K562 (cell line): Measurements from ENCODE around the gene SLC25A29. TPM values are rescaled to one million over a fixed set of nuclear protein-coding genes. Genes with fewer than 3 reads are reported as not detected.
A peak's percentile ranks its signal among the peaks of the same experiment; 100 is the strongest.

Experiments
- CTCF ChIP-seq, 3 experiments: IDR thresholded peaks in 2 of 3; conservative IDR thresholded peaks in 1 of 3; 2 replicates each; pipeline ENCODE4 v1.5.1; 2011 to 2012; ENCODE audit warnings: low read length in 3 of 3, mild to moderate bottlenecking in 3 of 3, control low read depth in 2 of 3, improper control_type of control experiment in 1 of 3, inconsistent platforms in 1 of 3, low read depth in 1 of 3, mixed read lengths in 1 of 3, moderate library complexity in 1 of 3; ENCODE audit not compliant: insufficient read depth in 2 of 3
- CXXC5 ChIP-seq: fragments of 250-450 bp; sonication (Bioruptor Pico); IDR thresholded peaks from 2 replicates; pipeline ENCODE4 v1.8.0; 2022; ENCODE audit warnings: inconsistent platforms, mild to moderate bottlenecking, moderate library complexity
- HSF4 ChIP-seq: fragments of 250-450 bp; sonication (Bioruptor Pico); IDR thresholded peaks from 2 replicates; pipeline ENCODE4 v2.1.2; 2022; ENCODE audit warnings: mild to moderate bottlenecking, moderate library complexity, borderline replicate concordance
- KLF13 ChIP-seq: fragments of 450-650 bp; IDR thresholded peaks from 2 replicates; pipeline ENCODE4 v1.6.1; 2016; ENCODE audit warnings: missing genetic modification characterization, low read depth, mild to moderate bottlenecking, missing compliant biosample characterization, moderate library complexity, borderline replicate concordance
- LARP7 ChIP-seq: fragments of 450-650 bp; IDR thresholded peaks from 2 replicates; pipeline ENCODE4 v1.6.1; 2016
- LEF1 ChIP-seq: fragments of 450-650 bp; IDR thresholded peaks from 2 replicates; pipeline ENCODE4 v1.6.1; 2016; ENCODE audit warnings: mild to moderate bottlenecking
- MAFG ChIP-seq: fragments of 450-650 bp; conservative IDR thresholded peaks from 2 replicates; pipeline ENCODE4 v1.6.1; 2016; ENCODE audit warnings: missing genetic modification characterization, missing compliant biosample characterization
- MAFK ChIP-seq: IDR thresholded peaks from 2 replicates; pipeline ENCODE4 v1.6.1; 2011; ENCODE audit warnings: low read length, improper control_type of control experiment
- NBN ChIP-seq: fragments of 450-650 bp; IDR thresholded peaks from 2 replicates; pipeline ENCODE4 v1.6.1; 2016; ENCODE audit warnings: low read depth, mild to moderate bottlenecking
- NR2C2 ChIP-seq, 2 experiments: fragments of 200-800 bp in 1 of 2; sonication (Bioruptor generic) in 1 of 2; sonication (generic) in 1 of 2; formaldehyde crosslinking in 1 of 2; IDR thresholded peaks; 2 replicates each; pipeline versions ENCODE4 v1.6.1 to v1.8.0; 2016 to 2022; ENCODE audit warnings: mild to moderate bottlenecking in 1 of 2, missing compliant biosample characterization in 1 of 2, missing genetic modification characterization in 1 of 2, missing genetic modification reagents in 1 of 2
- SP1 ChIP-seq: sonication (generic); formaldehyde crosslinking; IDR thresholded peaks from 2 replicates; pipeline ENCODE4 v1.8.1; 2022; ENCODE audit warnings: mild to moderate bottlenecking, missing genetic modification reagents
- TARDBP ChIP-seq: fragments of 450-650 bp; IDR thresholded peaks from 2 replicates; pipeline ENCODE4 v1.6.1; 2016
- TSC22D4 ChIP-seq: fragments of 450-650 bp; IDR thresholded peaks from 2 replicates; pipeline ENCODE4 v1.6.1; 2016; ENCODE audit warnings: missing genetic modification characterization, missing biosample characterization, control low read depth
- ZFP1 ChIP-seq: fragments of 450-650 bp; formaldehyde crosslinking; IDR thresholded peaks from 2 replicates; pipeline ENCODE4 v1.4.0; 2020; ENCODE audit warnings: mild to moderate bottlenecking, mixed read lengths
- polyA plus RNA-seq, 8 experiments: library from polyadenylated mRNA; depleted of rRNA in 4 of 8; stranded (reverse) in 5 of 8; unstranded in 3 of 8; fragments of >200 nt; fragmentation: Nextera tagmentation in 2 of 8; fragmentation: Illumina TruSeq in 1 of 8; extraction: Ambion mirVana in 2 of 8; extraction: Trizol in 1 of 8; gene quantifications; 2 replicates each; pipeline versions ENCODE4 v1.2.1 to v1.2.3, GENCODE V29; 2011 to 2014; ENCODE audit warnings: inconsistent platforms in 1 of 8, missing spikeins in 1 of 8
- total RNA-seq, 7 experiments: library from RNA; depleted of rRNA in 6 of 7; stranded (reverse); fragments of >200 nt in 6 of 7; fragmentation: Illumina TruSeq in 2 of 7; extraction: Trizol in 2 of 7; gene quantifications; 2 replicates each; pipeline versions ENCODE4 v1.2.1 to v1.2.3, GENCODE V29; 2011 to 2021; ENCODE audit warnings: low replicate concordance in 1 of 7
- TF ChIP-seq, protein P1 (sequence below): sonication (generic); formaldehyde crosslinking; IDR thresholded peaks from 2 replicates; pipeline ENCODE4 v1.5.0; 2020; ENCODE audit warnings: missing genetic modification reagents
- TF ChIP-seq, protein P2 (sequence below): sonication (generic); formaldehyde crosslinking; IDR thresholded peaks from 2 replicates; pipeline ENCODE4 v1.8.0; 2022; ENCODE audit warnings: mild to moderate bottlenecking, missing genetic modification reagents
- TF ChIP-seq, protein P3 (sequence below), 2 experiments: IDR thresholded peaks; 2 replicates each; pipeline ENCODE4 v1.6.1; 2012; ENCODE audit warnings: improper control_type of control experiment in 2 of 2, low read depth in 2 of 2, low read length in 2 of 2, borderline replicate concordance in 1 of 2

The SLC25A29 gene
- total and polyA plus RNA-seq, 9 of the 15 experiments (the other 6 are each of a cell fraction or from before 2014, with no cell fraction given), result 0.07 to 17.5 (median 4.8) TPM

GRCh38 chr14:100285021-100285912 is 21.0 kb downstream of the SLC25A29 start (continued):
- TF ChIP-seq CTCF (IDR thresholded peaks at IDR 0.05 in 2 of 3, conservative IDR thresholded peaks at IDR 0.05 in 1 of 3; ENCODE audit: insufficient read depth in 2 of 3, low read depth in 1 of 3, low read length in 3 of 3) (peak in 2 of 3 experiments; percentile 77 to 85), TSC22D4 (tag) (no peak), LARP7 (no peak), ZFP1 (CRISPR knock-in tag) (no peak), LEF1 (no peak), NR2C2 (CRISPR knock-in tag; IDR thresholded peaks at IDR 0.05) (no peak), NR2C2 (tag; IDR thresholded peaks at IDR 0.05) (no peak), MAFG (tag) (no peak), KLF13 (tag) (peak; percentile 86), HSF4 (no peak), MAFK (no peak), TARDBP (0 out of 2 replicates have a peak, but pooled peaks have one; percentile 63), SP1 (CRISPR knock-in tag) (peak; percentile 73), NBN (no peak), CXXC5 (peak; percentile 84)
- TF ChIP-seq, protein P1, sequence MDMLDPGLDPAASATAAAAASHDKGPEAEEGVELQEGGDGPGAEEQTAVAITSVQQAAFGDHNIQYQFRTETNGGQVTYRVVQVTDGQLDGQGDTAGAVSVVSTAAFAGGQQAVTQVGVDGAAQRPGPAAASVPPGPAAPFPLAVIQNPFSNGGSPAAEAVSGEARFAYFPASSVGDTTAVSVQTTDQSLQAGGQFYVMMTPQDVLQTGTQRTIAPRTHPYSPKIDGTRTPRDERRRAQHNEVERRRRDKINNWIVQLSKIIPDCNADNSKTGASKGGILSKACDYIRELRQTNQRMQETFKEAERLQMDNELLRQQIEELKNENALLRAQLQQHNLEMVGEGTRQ, result peak; percentile 27; the same call in 1 of the 2 replicates
- TF ChIP-seq, protein P2, sequence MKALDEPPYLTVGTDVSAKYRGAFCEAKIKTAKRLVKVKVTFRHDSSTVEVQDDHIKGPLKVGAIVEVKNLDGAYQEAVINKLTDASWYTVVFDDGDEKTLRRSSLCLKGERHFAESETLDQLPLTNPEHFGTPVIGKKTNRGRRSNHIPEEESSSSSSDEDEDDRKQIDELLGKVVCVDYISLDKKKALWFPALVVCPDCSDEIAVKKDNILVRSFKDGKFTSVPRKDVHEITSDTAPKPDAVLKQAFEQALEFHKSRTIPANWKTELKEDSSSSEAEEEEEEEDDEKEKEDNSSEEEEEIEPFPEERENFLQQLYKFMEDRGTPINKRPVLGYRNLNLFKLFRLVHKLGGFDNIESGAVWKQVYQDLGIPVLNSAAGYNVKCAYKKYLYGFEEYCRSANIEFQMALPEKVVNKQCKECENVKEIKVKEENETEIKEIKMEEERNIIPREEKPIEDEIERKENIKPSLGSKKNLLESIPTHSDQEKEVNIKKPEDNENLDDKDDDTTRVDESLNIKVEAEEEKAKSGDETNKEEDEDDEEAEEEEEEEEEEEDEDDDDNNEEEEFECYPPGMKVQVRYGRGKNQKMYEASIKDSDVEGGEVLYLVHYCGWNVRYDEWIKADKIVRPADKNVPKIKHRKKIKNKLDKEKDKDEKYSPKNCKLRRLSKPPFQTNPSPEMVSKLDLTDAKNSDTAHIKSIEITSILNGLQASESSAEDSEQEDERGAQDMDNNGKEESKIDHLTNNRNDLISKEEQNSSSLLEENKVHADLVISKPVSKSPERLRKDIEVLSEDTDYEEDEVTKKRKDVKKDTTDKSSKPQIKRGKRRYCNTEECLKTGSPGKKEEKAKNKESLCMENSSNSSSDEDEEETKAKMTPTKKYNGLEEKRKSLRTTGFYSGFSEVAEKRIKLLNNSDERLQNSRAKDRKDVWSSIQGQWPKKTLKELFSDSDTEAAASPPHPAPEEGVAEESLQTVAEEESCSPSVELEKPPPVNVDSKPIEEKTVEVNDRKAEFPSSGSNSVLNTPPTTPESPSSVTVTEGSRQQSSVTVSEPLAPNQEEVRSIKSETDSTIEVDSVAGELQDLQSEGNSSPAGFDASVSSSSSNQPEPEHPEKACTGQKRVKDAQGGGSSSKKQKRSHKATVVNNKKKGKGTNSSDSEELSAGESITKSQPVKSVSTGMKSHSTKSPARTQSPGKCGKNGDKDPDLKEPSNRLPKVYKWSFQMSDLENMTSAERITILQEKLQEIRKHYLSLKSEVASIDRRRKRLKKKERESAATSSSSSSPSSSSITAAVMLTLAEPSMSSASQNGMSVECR (CRISPR knock-in tag), result peak; percentile 44
- TF ChIP-seq, protein P3, sequence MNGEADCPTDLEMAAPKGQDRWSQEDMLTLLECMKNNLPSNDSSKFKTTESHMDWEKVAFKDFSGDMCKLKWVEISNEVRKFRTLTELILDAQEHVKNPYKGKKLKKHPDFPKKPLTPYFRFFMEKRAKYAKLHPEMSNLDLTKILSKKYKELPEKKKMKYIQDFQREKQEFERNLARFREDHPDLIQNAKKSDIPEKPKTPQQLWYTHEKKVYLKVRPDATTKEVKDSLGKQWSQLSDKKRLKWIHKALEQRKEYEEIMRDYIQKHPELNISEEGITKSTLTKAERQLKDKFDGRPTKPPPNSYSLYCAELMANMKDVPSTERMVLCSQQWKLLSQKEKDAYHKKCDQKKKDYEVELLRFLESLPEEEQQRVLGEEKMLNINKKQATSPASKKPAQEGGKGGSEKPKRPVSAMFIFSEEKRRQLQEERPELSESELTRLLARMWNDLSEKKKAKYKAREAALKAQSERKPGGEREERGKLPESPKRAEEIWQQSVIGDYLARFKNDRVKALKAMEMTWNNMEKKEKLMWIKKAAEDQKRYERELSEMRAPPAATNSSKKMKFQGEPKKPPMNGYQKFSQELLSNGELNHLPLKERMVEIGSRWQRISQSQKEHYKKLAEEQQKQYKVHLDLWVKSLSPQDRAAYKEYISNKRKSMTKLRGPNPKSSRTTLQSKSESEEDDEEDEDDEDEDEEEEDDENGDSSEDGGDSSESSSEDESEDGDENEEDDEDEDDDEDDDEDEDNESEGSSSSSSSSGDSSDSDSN (IDR thresholded peaks at IDR 0.05; ENCODE audit: borderline replicate concordance in 1 of 2, low read depth in 2 of 2, low read length in 2 of 2), result no peak
